ENCODE results near the gene ARID3A. TPM values are rescaled to one million over a fixed set of nuclear protein-coding genes. Genes with fewer than 3 reads are reported as not detected.
A peak's percentile ranks its signal among the peaks of the same experiment; 100 is the strongest.
"Not testable (repeated sequence)": the region's sequence is repeated elsewhere in the genome, so short reads cannot be mapped to it uniquely, and the experiment has no call there.

ARID3A gene
- total RNA-seq, 1 experiment from 2014 or later = 28.9 TPM

GRCh38 chr19:1020868-1021425 lies 95.1 kb downstream of the ARID3A start, which contains the start of gene TMEM259:
Gene TMEM259, minus strand, starts transcription at chr19:1021123. Its CDS starts 127 bp downstream, at chr19:1020996.
- in situ Hi-C loops (cut with HindIII; ENCODE audit: low pct_unique_long_range_greater_than_20kb, low sequenced_read_pairs) = no loop called here
- Histone ChIP-seq H3K27me3 (ENCODE audit: control insufficient read depth, insufficient read depth, low read length) (no peaks in the 10 kb centered on the region), H3K36me3 (ENCODE audit: control insufficient read depth, insufficient read depth, low read length) (no peaks in the 10 kb centered on the region; the same call in 1 of the 2 replicates), H3K4me3 (ENCODE audit: low read depth in 2 of 2, low read length in 2 of 2) (peak within 1 kb of the TSS; percentile 55 to 75), H3K27ac (ENCODE audit: low read length) (peak within 1 kb of the TSS; percentile 88), H3K4me1 (ENCODE audit: control insufficient read depth, insufficient read depth, low read length) (peaks cover 20% of the 10 kb centered on the region), H3K9me3 (ENCODE audit: control insufficient read depth, insufficient read depth, low read depth, low read length) (no peaks in the 10 kb centered on the region)
- intact Hi-C loops (cut with micrococcal nuclease; ENCODE audit: unreplicated experiment) = no loop called here
- ChIA-PET CTCF (interaction anchor here (0.6 kb wide), 1 partner anchor 200 kb away, joined by 3 read pairs; no protein-coding TSS in a partner anchor), POLR2A (no interaction called here)
- DNase-seq (ENCODE audit: low read depth, low spot score) (peak; percentile 86), ATAC-seq (peak; percentile 87)
- no TSS peak for BruUV-seq (replicated peaks)
- TF ChIP-seq SIN3A (IDR thresholded peaks at IDR 0.05; ENCODE audit: borderline replicate concordance, insufficient read depth, low read depth, low read length) (peak; percentile 43; the same call in 1 of the 2 replicates), CTCF (IDR thresholded peaks at IDR 0.05) (no peak)

- H3K36me3 ChIP-seq (ENCODE audit: control insufficient read depth, insufficient read depth, low read length); H3K4me3 ChIP-seq (ENCODE audit: low read depth in 2 of 2, low read length in 2 of 2); ATAC-seq; CTCF ChIA-PET; intact Hi-C loops (cut with micrococcal nuclease; ENCODE audit: unreplicated experiment); POLR2A ChIA-PET; DNase-seq (ENCODE audit: low read depth, low spot score); in situ Hi-C loops (cut with HindIII; ENCODE audit: low pct_unique_long_range_greater_than_20kb, low sequenced_read_pairs); H3K27me3 ChIP-seq (ENCODE audit: control insufficient read depth, insufficient read depth, low read length); H3K27ac ChIP-seq (ENCODE audit: low read length); H3K9me3 ChIP-seq (ENCODE audit: control insufficient read depth, insufficient read depth, low read depth, low read length); BruUV-seq (replicated peaks); H3K4me1 ChIP-seq (ENCODE audit: control insufficient read depth, insufficient read depth, low read length): not testable (repeated sequence)
These were observed 98.0 kb downstream of the ARID3A start for GRCh38 chr19:1023883-1024188.

- in situ Hi-C loops (cut with HindIII; ENCODE audit: low pct_unique_long_range_greater_than_20kb, low sequenced_read_pairs); H3K4me3 ChIP-seq (ENCODE audit: low read depth in 2 of 2, low read length in 2 of 2); CTCF ChIA-PET; BruUV-seq (replicated peaks); H3K9me3 ChIP-seq (ENCODE audit: control insufficient read depth, insufficient read depth, low read depth, low read length); H3K27ac ChIP-seq (ENCODE audit: low read length); H3K36me3 ChIP-seq (ENCODE audit: control insufficient read depth, insufficient read depth, low read length); intact Hi-C loops (cut with micrococcal nuclease; ENCODE audit: unreplicated experiment); POLR2A ChIA-PET; H3K4me1 ChIP-seq (ENCODE audit: control insufficient read depth, insufficient read depth, low read length); ATAC-seq; DNase-seq (ENCODE audit: low read depth, low spot score); H3K27me3 ChIP-seq (ENCODE audit: control insufficient read depth, insufficient read depth, low read length): not testable (repeated sequence)
These were observed 99.2 kb downstream of the ARID3A start for GRCh38 chr19:1025080-1025479.

Other genes starting within 250 kb of the ARID3A start
- gene FSTL3, start 249.6 kb upstream of the ARID3A start, total RNA-seq (2021; ENCODE audit: unreplicated experiment) = 32.5 TPM
- gene PRSS57, start 230.6 kb upstream of the ARID3A start, total RNA-seq (2021; ENCODE audit: unreplicated experiment) = not detected
- 14.4 TPM for gene PALM, start 217.1 kb upstream of the ARID3A start, total RNA-seq (2021; ENCODE audit: unreplicated experiment)
- 5.8 TPM for gene MISP, start 174.9 kb upstream of the ARID3A start, total RNA-seq (2021; ENCODE audit: unreplicated experiment)
- 515 TPM for gene PTBP1, start 128.6 kb upstream of the ARID3A start, total RNA-seq (2021; ENCODE audit: unreplicated experiment)
- 63.7 TPM for gene PLPPR3, start 104.1 kb upstream of the ARID3A start, total RNA-seq (2021; ENCODE audit: unreplicated experiment)
- 5.8 TPM for gene AZU1, start 98.2 kb upstream of the ARID3A start, total RNA-seq (2021; ENCODE audit: unreplicated experiment)
- 1.5 TPM for gene PRTN3, start 85.0 kb upstream of the ARID3A start, total RNA-seq (2021; ENCODE audit: unreplicated experiment)
- 0.57 TPM for gene ELANE, start 73.7 kb upstream of the ARID3A start, total RNA-seq (2021; ENCODE audit: unreplicated experiment)
- gene CFD, start 66.4 kb upstream of the ARID3A start, total RNA-seq (2021; ENCODE audit: unreplicated experiment) = 9.9 TPM
- 39.5 TPM for gene MED16, start 32.8 kb upstream of the ARID3A start, total RNA-seq (2021; ENCODE audit: unreplicated experiment)
- gene RNU6-9, start 32.6 kb upstream of the ARID3A start, total RNA-seq (2021; ENCODE audit: unreplicated experiment) = not detected
- gene R3HDM4, start 12.8 kb upstream of the ARID3A start, total RNA-seq (2021; ENCODE audit: unreplicated experiment) = 43.5 TPM
- gene KISS1R, start 8.7 kb upstream of the ARID3A start, total RNA-seq (2021; ENCODE audit: unreplicated experiment) = 0.92 TPM
- gene WDR18, start 58.3 kb downstream of the ARID3A start, total RNA-seq (2021; ENCODE audit: unreplicated experiment) = 44.0 TPM
- gene GRIN3B, start 74.4 kb downstream of the ARID3A start, total RNA-seq (2021; ENCODE audit: unreplicated experiment) = 4.6 TPM
- 193 TPM for gene TMEM259, start 95.1 kb downstream of the ARID3A start, total RNA-seq (2021; ENCODE audit: unreplicated experiment)
- gene RNU6-2, start 95.5 kb downstream of the ARID3A start, total RNA-seq (2021; ENCODE audit: unreplicated experiment) = not detected
- 203 TPM for gene CNN2, start 100.6 kb downstream of the ARID3A start, total RNA-seq (2021; ENCODE audit: unreplicated experiment)
- 47.5 TPM for gene ABCA7, start 114.1 kb downstream of the ARID3A start, total RNA-seq (2021; ENCODE audit: unreplicated experiment)
- gene ARHGAP45, start 141.1 kb downstream of the ARID3A start, total RNA-seq (2021; ENCODE audit: unreplicated experiment) = 27.8 TPM
- gene POLR2E, start 169.3 kb downstream of the ARID3A start, total RNA-seq (2021; ENCODE audit: unreplicated experiment) = 279 TPM
- gene GPX4, start 178.0 kb downstream of the ARID3A start, total RNA-seq (2021; ENCODE audit: unreplicated experiment) = 577 TPM
- 101 TPM for gene SBNO2, start 248.2 kb downstream of the ARID3A start, total RNA-seq (2021; ENCODE audit: unreplicated experiment)

Data from Panc1 (cell line).